KMS-11 (cell line): ENCODE measurements around the gene BTN2A1.

Source experiments
- H2AFZ ChIP-seq: fragments of 200-600 bp; sonication (generic); 2 replicates; pipeline ENCODE4 v1.6.1; 2016; ENCODE audit warnings: antibody characterized with exemption, mixed run types, low read depth
- H3K27ac ChIP-seq: fragments of 200-600 bp; sonication (generic); 2 replicates; pipeline ENCODE4 v1.6.1; 2016; ENCODE audit warnings: mild to moderate bottlenecking, mixed run types
- H3K27me3 ChIP-seq: fragments of 200-600 bp; sonication (generic); 2 replicates; pipeline ENCODE4 v1.6.1; 2017; ENCODE audit warnings: mild to moderate bottlenecking, low read depth, mixed run types, moderate library complexity; ENCODE audit not compliant: insufficient read depth
- H3K36me3 ChIP-seq: fragments of 200-600 bp; sonication (generic); 2 replicates; pipeline ENCODE4 v1.6.1; 2017; ENCODE audit warnings: mild to moderate bottlenecking, mixed run types; ENCODE audit not compliant: insufficient read depth
- H3K4me1 ChIP-seq: fragments of 200-600 bp; sonication (generic); 2 replicates; pipeline ENCODE4 v1.6.1; 2016; ENCODE audit warnings: mild to moderate bottlenecking, low read depth, mixed run types; ENCODE audit not compliant: poor library complexity, severe bottlenecking
- H3K4me2 ChIP-seq: fragments of 200-600 bp; sonication (generic); 2 replicates; pipeline ENCODE4 v1.7.0; 2016; ENCODE audit warnings: mild to moderate bottlenecking, mixed run types
- H3K4me3 ChIP-seq: fragments of 200-600 bp; sonication (generic); IDR thresholded peaks from 2 replicates; pipeline ENCODE4 v1.6.1; 2017; ENCODE audit warnings: low read depth, low read length, mixed read lengths; ENCODE audit not compliant: insufficient read depth
- H3K79me2 ChIP-seq: fragments of 200-600 bp; sonication (generic); 2 replicates; pipeline ENCODE4 v1.6.1; 2016; ENCODE audit warnings: low read depth, mixed run types; ENCODE audit not compliant: insufficient read depth
- H3K9ac ChIP-seq: fragments of 200-600 bp; sonication (generic); 2 replicates; pipeline ENCODE4 v1.6.1; 2016; ENCODE audit warnings: mild to moderate bottlenecking, mixed run types
- H4K20me1 ChIP-seq: fragments of 200-600 bp; sonication (generic); 2 replicates; pipeline ENCODE4 v1.6.1; 2016; ENCODE audit warnings: mild to moderate bottlenecking, mixed run types; ENCODE audit not compliant: insufficient read depth
- TF ChIP-seq, protein P1 (sequence below): fragments of 200-600 bp; sonication (generic); conservative IDR thresholded peaks from 2 replicates; pipeline ENCODE4 v1.6.1; 2017; ENCODE audit warnings: low read depth, mild to moderate bottlenecking, antibody characterized with exemption, low read length, moderate library complexity, mixed read lengths

Gene BTN2A1

DNA sequence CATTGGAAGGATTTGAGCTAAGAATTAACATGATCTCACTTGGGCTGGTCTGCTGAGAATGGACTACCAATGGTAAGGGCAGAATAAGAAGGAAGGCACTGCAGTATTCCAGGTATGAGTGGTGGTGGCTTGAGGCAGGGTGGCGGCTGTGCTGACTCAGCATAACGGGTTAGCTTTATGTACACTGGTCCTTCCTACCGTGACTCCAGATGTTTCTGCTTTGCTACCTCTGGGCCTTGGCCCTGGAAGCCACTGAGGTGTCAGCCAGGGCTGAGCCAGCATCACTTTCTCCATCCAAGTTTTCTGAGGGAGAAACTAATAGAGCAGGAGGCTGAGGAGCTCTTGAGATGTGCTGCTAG is 30.3 kb upstream of the BTN2A1 start:
- H3K27me3 ChIP-seq = no peaks in the 10 kb centered on the region
- H3K9ac ChIP-seq = no peak overlapping the region
- H3K4me2 ChIP-seq = no peak overlapping the region
- no peaks in the 10 kb centered on the region for H3K79me2 ChIP-seq
- H3K4me3 ChIP-seq = no peak overlapping the region
- H3K27ac ChIP-seq = no peak overlapping the region
- H3K4me1 ChIP-seq = peaks cover 5% of the 10 kb centered on the region
- H3K36me3 ChIP-seq = no peaks in the 10 kb centered on the region
- TF ChIP-seq, protein P1, sequence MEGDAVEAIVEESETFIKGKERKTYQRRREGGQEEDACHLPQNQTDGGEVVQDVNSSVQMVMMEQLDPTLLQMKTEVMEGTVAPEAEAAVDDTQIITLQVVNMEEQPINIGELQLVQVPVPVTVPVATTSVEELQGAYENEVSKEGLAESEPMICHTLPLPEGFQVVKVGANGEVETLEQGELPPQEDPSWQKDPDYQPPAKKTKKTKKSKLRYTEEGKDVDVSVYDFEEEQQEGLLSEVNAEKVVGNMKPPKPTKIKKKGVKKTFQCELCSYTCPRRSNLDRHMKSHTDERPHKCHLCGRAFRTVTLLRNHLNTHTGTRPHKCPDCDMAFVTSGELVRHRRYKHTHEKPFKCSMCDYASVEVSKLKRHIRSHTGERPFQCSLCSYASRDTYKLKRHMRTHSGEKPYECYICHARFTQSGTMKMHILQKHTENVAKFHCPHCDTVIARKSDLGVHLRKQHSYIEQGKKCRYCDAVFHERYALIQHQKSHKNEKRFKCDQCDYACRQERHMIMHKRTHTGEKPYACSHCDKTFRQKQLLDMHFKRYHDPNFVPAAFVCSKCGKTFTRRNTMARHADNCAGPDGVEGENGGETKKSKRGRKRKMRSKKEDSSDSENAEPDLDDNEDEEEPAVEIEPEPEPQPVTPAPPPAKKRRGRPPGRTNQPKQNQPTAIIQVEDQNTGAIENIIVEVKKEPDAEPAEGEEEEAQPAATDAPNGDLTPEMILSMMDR = no peak
- H4K20me1 ChIP-seq = no peaks in the 10 kb centered on the region
- H2AFZ ChIP-seq = no peak overlapping the region

DNA sequence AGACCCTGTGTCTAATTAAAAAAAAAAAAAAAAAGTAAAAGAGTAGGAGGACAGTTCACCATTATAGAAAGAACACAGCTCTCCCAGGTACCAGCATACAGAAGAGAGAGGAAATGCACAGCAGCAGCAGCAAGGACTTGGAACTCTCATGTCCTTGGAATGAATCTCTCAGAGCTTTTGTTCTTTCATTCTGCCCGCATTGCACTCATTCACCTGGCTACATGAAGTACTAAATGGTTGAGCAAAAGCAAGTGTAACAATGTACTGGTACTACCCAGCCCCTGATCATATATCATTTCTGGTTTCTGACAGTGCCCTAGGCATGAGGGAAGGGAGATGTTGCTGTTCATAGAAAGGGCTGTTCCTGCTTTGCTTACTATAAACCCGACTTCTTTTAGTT is 29.5 kb upstream of the BTN2A1 start:
- TF ChIP-seq, protein P1 = no peak
- Histone ChIP-seq H2AFZ (no peak overlapping the region), H3K4me2 (no peak overlapping the region), H4K20me1 (no peaks in the 10 kb centered on the region), H3K4me1 (peaks cover 4% of the 10 kb centered on the region), H3K36me3 (no peaks in the 10 kb centered on the region), H3K9ac (no peak overlapping the region), H3K27me3 (no peaks in the 10 kb centered on the region), H3K4me3 (no peak overlapping the region), H3K79me2 (no peaks in the 10 kb centered on the region), H3K27ac (no peak overlapping the region)

DNA sequence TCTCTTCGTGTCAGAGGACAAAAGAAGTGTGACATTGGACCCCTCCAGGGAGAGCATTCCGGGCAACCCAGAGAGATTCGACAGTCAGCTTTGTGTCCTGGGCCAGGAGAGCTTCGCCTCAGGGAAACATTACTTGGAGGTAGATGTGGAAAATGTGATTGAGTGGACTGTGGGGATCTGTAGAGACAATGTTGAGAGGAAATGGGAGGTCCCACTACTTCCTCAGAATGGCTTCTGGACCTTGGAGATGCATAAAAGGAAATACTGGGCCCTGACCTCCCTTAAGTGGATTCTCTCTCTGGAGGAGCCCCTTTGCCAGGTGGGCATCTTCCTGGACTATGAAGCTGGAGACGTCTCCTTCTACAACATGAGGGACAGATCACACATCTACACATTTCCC is 27.0 kb upstream of the BTN2A1 start:
- Histone ChIP-seq H3K9ac (no peak overlapping the region), H2AFZ (no peak overlapping the region), H3K27ac (no peak overlapping the region), H3K4me1 (no peaks in the 10 kb centered on the region), H3K4me2 (no peak overlapping the region), H4K20me1 (no peaks in the 10 kb centered on the region), H3K79me2 (no peaks in the 10 kb centered on the region), H3K36me3 (no peaks in the 10 kb centered on the region), H3K4me3 (no peak overlapping the region), H3K27me3 (no peaks in the 10 kb centered on the region)
- TF ChIP-seq, protein P1 = no peak

DNA sequence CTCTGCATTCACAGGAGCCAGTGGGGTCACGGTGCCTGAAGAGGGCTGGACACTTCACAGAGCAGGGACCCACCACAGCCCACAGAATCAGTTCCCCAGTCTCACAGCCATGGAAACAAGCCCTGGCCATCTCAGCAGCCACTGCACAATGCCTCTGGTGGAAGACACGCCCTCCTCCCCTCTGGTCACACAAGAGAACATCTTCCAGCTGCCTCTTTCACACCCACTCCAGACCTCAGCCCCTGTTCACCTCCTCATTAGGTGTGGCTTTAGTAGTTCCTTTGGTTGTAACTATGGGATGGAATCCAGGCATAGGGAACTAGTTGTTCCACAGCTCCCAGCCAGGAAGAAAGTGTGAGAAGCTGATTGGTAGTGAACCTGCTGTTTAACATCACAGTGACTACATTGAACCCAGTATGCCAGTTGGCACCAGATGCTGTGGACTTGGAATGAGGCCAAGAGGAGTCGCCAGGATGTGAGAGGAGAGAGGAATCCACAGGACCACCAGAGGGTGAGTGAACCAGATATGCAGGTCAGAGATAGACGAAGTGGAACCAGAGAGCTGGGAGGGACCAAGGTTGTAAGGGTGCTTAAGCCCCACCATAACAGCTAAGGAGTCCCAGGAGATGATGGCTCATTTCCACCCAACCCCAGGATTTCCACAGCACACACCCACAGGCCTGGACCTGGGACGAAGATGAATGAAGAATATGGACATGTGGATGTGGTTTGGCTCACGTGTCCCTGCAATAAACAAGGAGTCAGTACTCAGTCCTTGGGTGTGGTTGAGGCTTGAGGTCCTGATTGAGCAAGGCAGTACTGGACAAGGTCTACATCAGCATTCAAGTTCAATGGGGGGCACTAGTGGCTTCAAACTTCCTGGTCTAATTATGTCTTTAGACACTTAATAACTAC is 26.2 kb upstream of the BTN2A1 start:
- H3K36me3 ChIP-seq = no peaks in the 10 kb centered on the region
- H4K20me1 ChIP-seq = no peaks in the 10 kb centered on the region
- no peak overlapping the region for H3K27ac ChIP-seq
- H3K4me1 ChIP-seq = no peaks in the 10 kb centered on the region
- H3K27me3 ChIP-seq = no peaks in the 10 kb centered on the region
- no peaks in the 10 kb centered on the region for H3K79me2 ChIP-seq
- no peak overlapping the region for H3K9ac ChIP-seq
- no peak overlapping the region for H3K4me2 ChIP-seq
- TF ChIP-seq, protein P1 = no peak
- no peak overlapping the region for H3K4me3 ChIP-seq
- no peak overlapping the region for H2AFZ ChIP-seq
